SIG-M5 treated with dmso at 0.1 percent for 504 hours (cell line): ENCODE data around the gene DGKG.

Source experiments
- DNase-seq: peaks from one replicate; lab custom pipeline; 2025; ENCODE audit not compliant: unreplicated experiment; lab: John Stamatoyannopoulos, UW

Gene DGKG

DNA sequence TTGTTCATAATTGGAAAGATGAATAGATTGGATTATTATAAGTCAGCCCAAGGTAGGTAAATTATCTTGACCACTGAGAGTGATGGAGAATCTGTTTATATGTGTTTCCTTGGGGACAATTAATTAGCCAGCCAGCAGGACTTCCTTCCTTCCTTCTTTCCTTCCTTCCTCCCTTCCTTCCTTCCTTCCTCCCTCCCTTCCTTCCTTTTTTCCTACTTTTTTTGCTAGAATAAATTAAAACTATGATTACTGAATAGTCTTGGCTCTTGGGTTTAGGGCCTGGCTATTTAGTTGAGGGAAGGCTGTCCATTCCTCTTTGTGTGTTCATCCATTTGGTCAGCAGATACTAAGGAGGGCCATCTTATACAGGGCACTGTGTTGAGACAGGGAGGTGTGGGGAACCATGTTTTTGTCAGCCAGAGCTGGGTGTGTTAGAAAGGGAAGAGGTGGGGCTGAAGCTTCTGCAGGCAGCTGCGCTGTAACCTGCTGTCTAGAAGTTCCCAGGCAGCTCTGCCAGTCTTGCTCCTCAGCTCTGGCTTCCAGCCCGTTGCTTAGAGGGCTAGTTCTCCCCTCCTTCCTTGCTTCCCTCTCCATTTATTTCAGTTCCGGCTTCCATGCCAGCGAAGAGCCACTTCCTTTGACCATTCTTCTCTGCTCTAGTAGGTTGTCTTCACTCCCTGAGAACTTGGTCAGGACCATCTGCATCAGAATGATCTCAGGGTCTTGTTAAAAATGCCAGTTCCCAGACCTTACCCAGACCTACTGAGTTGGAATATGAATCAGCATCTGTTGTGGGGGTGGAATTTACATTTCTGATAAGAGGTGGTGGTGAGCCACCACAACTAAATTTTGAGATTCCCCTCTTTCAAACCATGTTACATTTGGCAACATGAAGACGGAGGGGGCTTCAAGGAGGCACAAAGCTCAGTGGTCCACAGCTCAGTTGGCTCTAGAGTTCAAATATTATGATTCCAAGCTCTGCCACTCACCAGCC is 113.9 kb downstream of the DGKG start:
- no peak for DNase-seq

DNA sequence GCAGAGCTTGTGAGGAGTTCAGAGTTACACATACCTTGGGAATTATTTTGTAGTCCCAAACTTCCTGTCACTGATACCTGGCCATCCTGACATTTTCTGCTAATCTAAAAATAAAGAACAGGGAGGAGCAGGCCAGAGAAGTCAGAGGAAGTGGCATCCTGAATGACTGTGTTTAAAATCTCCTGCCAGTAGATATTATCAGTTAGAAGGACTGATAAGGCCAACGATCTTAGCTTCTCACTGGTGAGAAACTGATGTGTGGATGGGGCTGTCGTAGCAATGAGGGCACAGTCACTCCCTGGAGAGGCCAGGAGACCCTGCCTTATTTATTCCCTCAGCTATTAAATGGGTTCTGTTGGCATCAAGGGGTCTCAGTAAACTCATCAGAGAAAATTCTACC is 115.1 kb downstream of the DGKG start:
- no peak for DNase-seq

DNA sequence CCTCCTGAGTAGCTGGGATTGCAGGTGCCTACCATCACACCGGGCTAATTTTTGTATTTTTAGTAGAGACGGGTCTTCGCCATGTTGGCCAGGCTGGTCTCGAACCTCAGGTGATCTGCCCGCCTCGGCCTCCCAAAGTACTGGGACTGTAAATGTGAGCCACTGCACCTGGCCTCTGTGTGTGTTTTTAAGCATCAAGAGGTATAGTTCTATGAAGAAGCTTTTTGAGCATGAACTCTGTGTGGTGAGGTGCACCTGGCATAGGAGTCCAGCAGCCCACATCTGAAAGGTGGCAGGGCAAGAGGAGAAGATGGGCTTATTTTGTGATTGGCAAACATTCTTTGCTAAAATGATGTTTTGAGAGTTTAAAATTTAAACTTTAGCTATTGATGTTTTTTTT is 118.0 kb downstream of the DGKG start:
- no peak for DNase-seq

DNA sequence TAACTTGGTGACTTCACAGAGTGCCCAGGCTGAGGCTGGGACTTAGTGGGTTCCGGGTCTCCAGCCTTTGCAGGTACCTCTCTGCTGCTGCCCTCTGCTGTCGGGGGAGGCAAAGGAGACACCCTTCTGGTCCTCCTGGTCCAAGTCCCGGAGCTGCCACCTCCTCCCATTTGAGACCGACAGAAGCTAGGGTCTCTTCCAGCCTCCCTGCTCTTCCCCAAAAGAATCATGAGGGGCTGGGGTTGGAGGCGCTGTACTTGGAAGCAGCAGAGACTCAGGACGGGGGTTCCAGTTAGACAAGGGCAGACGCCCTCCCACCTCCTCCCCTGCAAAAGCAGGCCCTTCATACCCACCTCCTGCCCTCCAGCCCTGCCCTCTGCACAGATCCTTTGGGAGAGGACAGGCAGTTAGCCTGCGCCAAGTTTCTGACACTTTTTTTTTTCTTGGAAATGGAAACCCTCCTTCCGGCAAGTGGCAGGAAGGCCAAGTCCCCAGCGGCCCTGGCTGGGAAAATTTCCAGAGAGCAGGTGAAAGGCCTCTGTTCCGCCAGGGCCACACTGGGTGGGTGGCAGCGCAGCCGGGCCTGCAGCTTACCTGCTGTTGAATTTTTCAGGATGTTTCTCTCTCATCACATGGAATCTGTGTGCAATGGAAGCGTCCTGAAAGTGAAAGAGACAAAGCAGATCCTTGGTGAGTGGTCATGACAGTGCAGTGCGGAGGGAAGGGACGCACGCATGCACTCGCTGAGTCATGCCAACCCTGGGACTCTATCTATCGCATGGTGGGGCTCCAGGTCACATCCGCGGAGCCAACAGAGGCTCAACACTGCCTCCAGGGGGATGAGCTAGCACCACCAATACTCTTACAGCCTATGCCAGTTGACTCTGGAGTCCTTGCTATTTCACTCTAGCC is 119.9 kb downstream of the DGKG start:
- peak; percentile 96 for DNase-seq

DNA sequence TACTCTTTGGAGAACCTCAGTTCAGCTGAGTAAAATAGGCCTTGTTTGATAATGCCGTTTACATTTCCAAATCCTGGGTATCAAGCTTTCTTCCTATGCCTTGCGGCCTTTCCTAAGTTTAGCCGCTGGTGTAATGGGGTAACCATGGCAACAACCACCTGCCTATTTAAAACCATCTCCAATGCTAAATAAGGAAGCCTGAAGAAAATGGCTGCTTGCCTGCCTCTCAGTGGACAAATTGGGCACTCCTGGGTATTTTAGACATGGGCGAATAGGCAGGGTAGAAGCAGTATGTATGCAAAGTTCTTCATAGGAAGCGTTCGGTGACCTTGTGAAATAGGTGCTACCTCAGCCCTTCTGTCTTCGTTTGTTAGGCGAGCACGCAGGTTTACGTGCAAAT is 122.7 kb downstream of the DGKG start:
- DNase-seq, result peak; percentile 36

DNA sequence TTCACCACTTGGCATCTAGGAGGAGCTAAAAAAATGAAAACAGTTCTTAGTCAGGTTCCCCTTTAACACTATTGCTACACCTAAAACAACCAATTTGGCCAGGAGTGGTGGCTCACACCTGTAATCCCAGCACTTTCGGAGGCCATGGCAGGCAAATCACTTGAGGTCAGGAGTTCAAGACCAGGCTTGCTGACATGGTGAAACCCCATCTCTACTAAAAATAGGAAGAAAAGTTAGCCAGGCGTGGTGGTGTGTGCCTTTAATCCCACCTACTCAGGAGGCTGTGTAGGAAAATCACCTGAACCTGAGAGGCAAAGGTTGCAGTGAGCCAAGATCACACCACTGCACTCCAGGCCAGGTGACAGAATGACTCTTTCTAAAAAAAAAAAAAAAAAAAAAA is 124.1 kb downstream of the DGKG start:
- no peak for DNase-seq

DNA sequence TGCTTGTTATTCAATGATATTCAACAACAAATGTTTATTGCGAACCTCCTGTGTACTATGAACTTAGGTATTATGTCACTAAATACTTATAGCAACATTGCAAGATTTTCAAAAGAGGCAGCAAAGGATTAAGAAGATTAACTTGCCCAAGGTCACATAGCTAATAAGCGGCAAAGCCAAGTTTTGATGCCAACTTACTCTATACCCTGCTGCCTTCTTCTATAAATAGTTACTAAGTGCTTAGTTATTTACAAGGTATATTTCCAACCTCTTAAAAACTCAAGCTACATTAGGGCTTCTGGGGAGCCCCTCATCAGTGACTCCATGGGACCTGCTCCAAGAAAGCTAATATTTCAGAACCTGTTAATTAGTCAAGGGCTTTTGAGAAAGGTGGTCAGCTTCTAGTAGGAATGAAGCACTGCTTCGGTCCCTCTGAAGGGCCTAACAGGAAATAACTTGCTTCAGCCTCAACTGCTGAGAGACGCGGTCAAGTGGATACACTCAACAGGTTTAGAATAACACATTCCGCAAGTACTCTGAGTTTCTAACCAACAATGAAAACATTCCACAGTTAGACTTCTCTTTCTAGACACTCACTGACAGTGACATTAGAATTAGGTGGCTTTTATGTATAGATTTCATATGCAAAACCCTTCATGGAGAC is 125.5 kb downstream of the DGKG start:
- DNase-seq, result no peak

DNA sequence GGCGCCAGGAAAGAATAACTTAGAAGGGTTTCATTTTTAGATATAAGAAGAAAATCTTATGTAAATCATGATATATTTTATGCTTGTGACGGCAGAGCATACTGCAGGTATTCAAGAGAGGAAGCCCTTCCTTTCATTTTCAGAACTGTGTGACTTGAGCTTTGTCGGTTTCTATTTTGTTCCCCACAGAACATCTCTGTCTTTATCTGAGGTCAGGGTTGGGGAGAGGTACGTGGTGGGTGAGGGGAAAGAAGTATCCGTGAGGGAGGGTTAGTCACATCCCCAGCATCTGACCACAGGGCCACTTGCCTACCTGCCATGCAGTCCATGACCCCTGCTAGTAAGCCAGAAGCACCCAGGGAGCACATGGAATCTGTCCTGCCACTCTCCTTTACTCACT is 126.5 kb downstream of the DGKG start:
- DNase-seq, result no peak

DNA sequence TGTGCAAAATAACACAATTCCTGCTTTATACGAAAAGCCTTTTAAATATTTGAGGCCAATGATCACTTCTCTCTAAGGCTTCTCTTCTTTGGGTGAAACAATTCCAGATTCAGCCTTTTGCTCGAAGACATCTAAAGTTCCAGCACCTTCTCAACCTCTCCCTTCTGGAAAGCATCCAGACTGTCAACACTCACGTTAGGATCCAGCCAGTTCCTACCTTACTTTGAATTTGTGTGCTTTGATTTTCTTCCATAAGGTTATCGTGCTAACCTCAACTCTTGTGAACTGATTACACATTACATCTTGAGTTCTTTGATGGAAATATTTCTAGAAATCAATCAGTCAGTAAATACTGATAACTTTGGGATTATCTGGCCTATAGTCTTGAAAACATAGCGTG is 127.9 kb downstream of the DGKG start:
- DNase-seq, result no peak

DNA sequence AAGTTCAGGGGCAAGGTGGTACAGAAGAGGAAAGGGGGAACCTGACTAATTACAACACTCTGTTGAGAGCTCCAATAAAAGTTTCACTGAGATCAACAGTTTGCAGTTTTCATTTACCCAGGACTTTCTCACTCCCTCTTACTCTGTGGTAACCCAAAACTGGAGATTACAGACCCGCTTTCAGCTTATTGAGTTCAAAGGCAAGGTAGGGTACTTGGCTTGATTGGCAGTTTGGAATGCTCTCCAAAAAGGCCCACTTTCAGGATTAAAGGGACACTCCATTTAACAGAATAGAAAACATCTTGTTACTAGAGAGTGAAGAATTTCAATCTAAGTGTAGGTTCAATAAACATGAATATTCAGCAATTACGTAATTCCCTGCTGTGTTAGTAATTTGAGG is 135.6 kb downstream of the DGKG start:
- DNase-seq, result no peak

DNA sequence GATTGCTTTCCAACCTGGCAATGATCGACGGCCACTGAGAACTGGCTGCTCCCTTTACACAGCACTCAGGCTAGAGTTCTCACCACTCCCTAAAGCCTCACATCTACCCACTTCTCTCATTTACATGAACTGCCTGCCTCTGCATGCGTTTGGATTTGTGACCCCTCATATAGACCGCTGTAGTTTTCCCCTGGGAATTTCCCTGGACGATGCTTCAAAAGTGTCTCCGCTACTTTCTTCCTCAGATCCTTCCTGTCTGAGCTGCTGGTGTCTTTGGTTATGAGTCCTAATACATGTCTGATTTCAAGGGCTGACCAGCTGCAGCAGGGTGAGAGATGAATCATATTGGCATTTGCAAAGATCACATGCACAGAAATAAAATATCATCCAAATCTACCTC is 136.4 kb downstream of the DGKG start:
- DNase-seq, result no peak

DNA sequence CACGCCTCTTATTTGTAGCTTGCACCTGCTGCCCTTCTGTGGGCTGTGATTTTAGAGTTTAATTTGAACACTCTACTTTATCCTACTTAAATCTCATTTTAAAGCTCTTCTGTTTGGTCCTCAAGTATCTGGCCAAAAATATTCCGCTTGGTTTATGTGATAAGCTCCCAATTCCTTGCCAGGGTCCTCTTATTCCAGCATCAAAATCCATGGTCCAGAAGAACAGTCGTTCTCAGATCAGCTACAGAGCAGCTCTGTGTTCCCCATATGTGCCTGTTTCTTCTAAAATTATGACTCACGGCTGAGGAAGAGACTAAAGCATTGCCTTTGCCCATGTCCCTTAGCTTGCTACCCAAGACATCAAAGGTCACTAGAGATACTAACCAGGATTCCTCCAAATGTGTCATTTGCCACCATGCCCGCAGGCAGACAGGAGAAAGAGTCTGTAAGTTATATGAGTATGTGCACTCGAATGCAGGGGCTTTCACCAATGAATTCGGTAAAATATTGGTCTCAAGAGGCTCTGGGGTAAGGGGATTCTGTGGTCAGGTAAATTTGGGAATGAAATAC is 137.9 kb downstream of the DGKG start:
- no peak for DNase-seq

DNA sequence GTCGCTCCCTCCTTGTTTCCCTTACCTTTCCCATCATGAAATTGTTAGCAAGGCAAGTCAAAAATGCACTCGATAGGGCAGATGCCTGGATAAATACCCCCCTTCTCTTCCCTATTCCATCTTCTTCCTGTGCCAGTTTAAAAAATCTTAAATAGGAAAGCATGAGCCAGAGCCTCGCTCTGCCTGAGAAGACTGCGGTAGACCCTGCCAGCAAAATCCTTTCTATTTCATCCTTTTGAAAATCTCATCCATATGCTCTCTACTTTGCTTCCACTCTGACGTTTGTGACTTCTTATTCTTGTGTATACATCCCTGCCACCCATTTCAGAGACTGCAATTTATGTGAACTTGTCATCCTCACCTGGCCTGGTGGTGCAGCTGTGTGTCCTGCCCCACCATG is 138.6 kb downstream of the DGKG start:
- DNase-seq, result no peak

DNA sequence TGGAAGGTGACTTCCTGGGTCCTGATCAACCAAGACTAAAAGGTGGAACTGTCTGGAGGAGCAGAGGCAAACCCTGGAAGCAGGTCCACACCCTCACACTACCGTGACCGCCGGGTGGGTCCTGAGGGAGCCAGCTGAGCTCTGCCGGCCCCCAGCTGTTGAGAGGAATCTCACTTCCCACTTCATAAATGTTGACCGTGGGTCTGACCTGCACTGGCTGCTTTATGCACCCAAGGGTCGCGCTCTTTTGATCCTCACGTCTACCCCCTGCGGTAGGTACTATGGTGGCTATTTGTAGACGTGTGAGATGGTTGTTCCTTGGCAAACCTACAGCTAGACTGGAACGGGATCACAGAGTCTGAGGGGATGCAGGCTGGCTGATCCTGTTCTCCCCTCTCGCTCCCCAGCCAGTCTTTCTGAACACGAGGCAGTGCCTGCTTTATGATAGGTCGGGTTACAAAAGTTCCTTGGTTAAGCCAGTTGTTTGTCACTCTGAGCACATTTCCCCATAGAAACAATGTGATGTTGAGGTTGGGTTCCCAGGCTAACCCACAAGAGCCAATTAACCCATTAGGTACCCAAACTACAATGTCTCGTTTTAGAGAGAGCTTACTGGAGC is 140.2 kb downstream of the DGKG start:
- DNase-seq, result no peak

DNA sequence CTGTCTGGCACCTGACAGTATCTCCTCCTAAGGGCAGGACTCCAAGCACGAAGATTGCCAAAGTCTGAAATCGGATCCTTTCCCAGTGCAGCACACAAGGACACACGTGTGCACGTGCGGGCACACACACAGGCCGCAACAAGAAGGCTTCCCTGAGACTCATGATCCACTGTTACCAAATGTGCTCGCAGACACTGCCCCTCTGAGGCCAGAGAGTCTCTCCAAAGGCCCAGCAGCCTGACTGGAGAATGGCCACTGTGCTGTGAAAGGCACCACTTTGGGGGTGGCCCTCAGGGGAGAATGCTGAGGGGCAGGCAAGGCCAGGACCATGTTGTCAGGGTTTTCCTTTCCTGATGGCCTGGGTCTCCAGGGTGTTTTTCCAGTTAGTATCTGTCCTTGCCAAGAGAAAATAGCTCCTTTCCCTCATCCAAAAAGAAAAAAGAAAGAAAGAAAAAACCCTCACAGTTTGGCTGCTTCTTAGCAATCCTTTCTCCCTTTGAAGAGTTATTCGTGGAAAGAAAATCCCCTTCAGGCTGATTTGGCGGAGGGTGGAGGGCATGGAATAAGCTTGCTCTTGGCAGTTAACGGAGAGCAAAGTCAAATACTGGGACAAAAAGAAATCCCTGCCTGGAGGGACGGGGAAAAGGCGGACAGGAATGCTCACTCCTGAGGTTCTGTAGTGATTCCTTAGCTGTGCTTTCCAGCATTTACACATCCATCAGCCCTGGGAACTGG is 141.0 kb downstream of the DGKG start:
- no peak for DNase-seq

DNA sequence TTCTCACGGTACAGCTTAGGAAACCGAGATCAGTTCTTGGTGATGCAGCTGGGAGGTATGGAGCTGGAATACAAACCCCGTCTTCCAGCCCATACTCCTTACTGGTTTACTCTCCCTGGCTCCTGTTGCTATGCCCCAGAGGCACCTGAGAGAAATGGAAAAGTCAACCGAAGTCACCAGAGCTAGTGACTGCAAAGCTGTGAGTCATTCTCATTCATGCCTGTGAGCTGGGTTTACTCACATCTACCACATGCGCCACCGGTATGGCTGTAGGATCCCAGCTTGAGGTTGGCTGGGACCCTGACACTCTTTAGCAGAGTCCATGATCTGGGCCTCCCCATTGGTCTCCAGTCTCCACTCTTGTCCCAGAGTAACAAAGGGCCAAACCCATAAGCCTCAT is 141.7 kb downstream of the DGKG start:
- peak; percentile 32 for DNase-seq

DNA sequence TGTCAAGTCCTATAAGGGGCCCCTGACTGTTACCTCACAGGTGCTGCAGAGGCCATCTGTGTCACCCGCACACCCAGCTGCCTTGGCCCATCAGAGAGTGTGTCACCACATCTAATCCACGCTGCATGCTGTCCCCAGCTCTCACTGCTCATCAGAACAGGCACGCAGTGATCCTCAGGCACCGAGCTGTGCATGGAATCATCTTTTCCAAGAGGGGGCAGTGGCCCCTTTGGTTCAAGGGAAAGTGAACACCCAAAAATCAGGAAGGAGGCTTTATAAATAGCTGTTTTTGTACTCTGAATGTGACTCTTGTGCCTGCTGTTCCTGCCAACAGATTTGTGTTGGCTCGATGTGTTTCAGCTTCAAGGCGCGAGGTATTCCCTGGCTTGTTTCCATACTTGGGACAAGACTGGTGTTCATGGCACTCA is 142.8 kb downstream of the DGKG start:
- DNase-seq, result no peak

DNA sequence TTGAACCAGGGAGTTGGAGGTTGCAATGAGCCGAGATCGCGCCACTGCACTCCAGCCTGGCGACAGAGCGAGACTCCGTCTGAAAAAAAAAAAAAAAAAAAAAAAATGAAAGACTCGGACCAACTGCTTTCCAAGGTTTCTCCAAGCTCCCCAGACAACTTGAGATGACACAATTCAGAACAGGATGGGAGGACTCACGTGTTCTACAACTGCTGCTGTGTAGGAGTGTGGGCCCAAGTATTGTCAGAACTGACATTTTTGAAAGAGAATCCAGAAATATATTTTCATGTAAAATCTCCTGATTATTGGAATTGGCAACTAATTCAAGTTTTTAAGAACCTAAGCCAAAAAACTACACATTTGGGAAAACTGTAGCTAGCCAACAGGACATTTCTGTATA is 143.6 kb downstream of the DGKG start:
- DNase-seq, result no peak

DNA sequence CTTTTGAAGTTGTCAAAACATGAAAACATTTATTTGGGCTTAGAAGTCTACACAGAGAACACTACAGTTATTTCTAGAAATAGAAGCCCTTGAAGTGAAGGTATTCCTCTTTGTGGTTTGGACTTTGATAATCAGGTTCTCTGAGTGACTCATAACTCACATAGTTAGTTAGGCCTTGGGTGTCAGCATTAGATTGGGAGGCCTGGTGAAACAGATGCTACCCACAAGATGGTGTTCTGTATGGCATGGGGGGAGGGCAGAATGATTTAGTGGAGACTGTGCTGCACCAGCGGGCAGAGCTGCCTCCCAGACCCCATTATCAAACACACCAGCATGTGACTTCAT is 144.2 kb downstream of the DGKG start:
- DNase-seq, result no peak
